Endothelial cell of umbilical vein (primary cell): ENCODE results near the gene PACS1. TPM values are rescaled to one million over a fixed set of nuclear protein-coding genes. Genes with fewer than 3 reads are reported as not detected.

ENCODE experiments used
- BruUV-seq: library from RNA; stranded (reverse); fragments of 400-500 nt; replicated peaks from 2 replicates; lab custom pipeline; 2021; lab: Mats Ljungman, UMichigan
- CTCF ChIA-PET: fragments of 300-600, 350-600 bp; sonication (Branson Sonifier 250); formaldehyde crosslinking; loops from one replicate; lab custom pipeline; 2021; ENCODE audit warnings: antibody characterized with exemption, inconsistent platforms; lab: Charles Lee
- POLR2A ChIA-PET: fragments of 300-600, 350-600 bp; sonication (Branson Sonifier 250); formaldehyde crosslinking; loops from one replicate; lab custom pipeline; 2021; ENCODE audit warnings: antibody characterized with exemption, inconsistent platforms; lab: Charles Lee
- DNase-seq: peaks from one replicate; pipeline ENCODE4 v3.0.0-alpha.2; 2011; ENCODE audit warnings: low read depth, low spot score
- FAIRE-seq: peaks from 2 replicates; lab custom pipeline; 2011; peaks lifted over from hg19 to GRCh38; lab: Jason Lieb, UNC
- H2AFZ ChIP-seq: 2 replicates; pipeline ENCODE4 v1.6.0; 2012; ENCODE audit warnings: low read depth, low read length, control low read depth, inconsistent platforms
- H3K27ac ChIP-seq: 2 replicates; pipeline ENCODE4 v1.5.1; 2011; ENCODE audit warnings: low read depth, mild to moderate bottlenecking, control low read depth, low read length, moderate library complexity; ENCODE audit not compliant: insufficient read depth
- H3K27me3 ChIP-seq, 2 experiments: 2 replicates each; pipeline versions ENCODE4 v1.6.0 to v1.6.1; 2011; ENCODE audit warnings: low read length in 2 of 2, mixed read lengths in 1 of 2; ENCODE audit not compliant: control insufficient read depth in 2 of 2, insufficient read depth in 2 of 2
- H3K36me3 ChIP-seq, 2 experiments: 2 replicates in 1 of 2; 3 replicates in 1 of 2; pipeline ENCODE4 v1.5.1; 2011; ENCODE audit warnings: low read length in 2 of 2, mild to moderate bottlenecking in 1 of 2, moderate library complexity in 1 of 2; ENCODE audit not compliant: control insufficient read depth in 2 of 2, insufficient read depth in 2 of 2; ENCODE audit errors: extremely low read depth in 1 of 2
- H3K4me1 ChIP-seq: 3 replicates; pipeline ENCODE4 v1.5.1; 2011; ENCODE audit warnings: mild to moderate bottlenecking, low read length; ENCODE audit not compliant: control insufficient read depth, insufficient read depth; ENCODE audit errors: extremely low read depth
- H3K4me2 ChIP-seq: 2 replicates; pipeline ENCODE4 v1.6.1; 2011; ENCODE audit warnings: low read length, control low read depth, mixed read lengths; ENCODE audit not compliant: insufficient read depth
- H3K4me3 ChIP-seq, 3 experiments: fragments of 200-600 bp in 1 of 3; sonication (generic), shearing (Covaris generic) in 1 of 3; replicated peaks in 1 of 3; 2 replicates each; pipeline ENCODE4 v1.5.1; 2011 to 2016; ENCODE audit warnings: control low read depth in 3 of 3, low read length in 3 of 3, mild to moderate bottlenecking in 2 of 3, inconsistent platforms in 1 of 3, low read depth in 1 of 3, moderate library complexity in 1 of 3; ENCODE audit not compliant: insufficient read depth in 1 of 3
- H3K79me2 ChIP-seq: 2 replicates; pipeline ENCODE4 v1.6.0; 2012; ENCODE audit warnings: low read length, inconsistent platforms; ENCODE audit not compliant: control insufficient read depth, insufficient read depth
- H3K9ac ChIP-seq: replicated peaks from 2 replicates; pipeline ENCODE3; 2011; ENCODE audit warnings: low read length, control low read depth; ENCODE audit not compliant: insufficient read depth; ENCODE audit errors: extremely low read depth
- H3K9me1 ChIP-seq: replicated peaks from 3 replicates; pipeline ENCODE4 v1.6.0; 2011; ENCODE audit warnings: mild to moderate bottlenecking, low read length; ENCODE audit not compliant: control insufficient read depth, insufficient read depth; ENCODE audit errors: extremely low read depth
- H3K9me3 ChIP-seq: replicated peaks from 2 replicates; pipeline ENCODE4 v1.5.1; 2012; ENCODE audit warnings: low read length, inconsistent platforms; ENCODE audit not compliant: control insufficient read depth, insufficient read depth
- H4K20me1 ChIP-seq: replicated peaks from 2 replicates; pipeline ENCODE3; 2011; ENCODE audit warnings: mild to moderate bottlenecking, low read length; ENCODE audit not compliant: control insufficient read depth, insufficient read depth; ENCODE audit errors: extremely low read depth
- EZH2 ChIP-seq: IDR thresholded peaks from 2 replicates; pipeline ENCODE4 v1.6.1; 2012; ENCODE audit warnings: borderline replicate concordance, low read depth, mild to moderate bottlenecking, moderate library complexity, low read length, inconsistent platforms; ENCODE audit not compliant: severe bottlenecking
- FOS ChIP-seq: IDR thresholded peaks from 2 replicates; pipeline ENCODE4 v1.6.1; 2011; ENCODE audit warnings: mild to moderate bottlenecking, low read length, moderate library complexity, borderline replicate concordance; ENCODE audit not compliant: insufficient read depth
- GATA2 ChIP-seq: IDR thresholded peaks from 2 replicates; pipeline ENCODE4 v1.7.0; 2011; ENCODE audit warnings: low read depth, mild to moderate bottlenecking, moderate library complexity, mixed read lengths, low read length; ENCODE audit not compliant: insufficient read length, insufficient read depth
- JUN ChIP-seq: IDR thresholded peaks from 2 replicates; pipeline ENCODE4 v1.6.1; 2011; ENCODE audit warnings: borderline replicate concordance, low read depth; ENCODE audit not compliant: insufficient read length, insufficient read depth
- MYC ChIP-seq: IDR thresholded peaks from one replicate; pipeline ENCODE4 v1.6.1; 2011; ENCODE audit warnings: mild to moderate bottlenecking, low read depth, low read length
- POLR2A ChIP-seq: IDR thresholded peaks from 2 replicates; pipeline ENCODE4 v1.6.1; 2012; ENCODE audit warnings: low read depth, mild to moderate bottlenecking, control low read depth, low read length
- POLR2AphosphoS5 ChIP-seq: IDR thresholded peaks from 2 replicates; pipeline ENCODE4 v1.6.1; 2012; ENCODE audit warnings: low read depth, mild to moderate bottlenecking, control low read depth, low read length, moderate library complexity; ENCODE audit not compliant: insufficient read depth
- dilution Hi-C: fragments of 300-500 bp; cut with MboI; formaldehyde crosslinking; loops from one replicate; pipeline ENCODE4 v1.15.0; 2019; ENCODE audit warnings: low sequenced_read_pairs; ENCODE audit not compliant: extremely low pct_ligation_motif_present
- intact Hi-C: fragments of 100-400 bp; cut with micrococcal nuclease; formaldehyde crosslinking; loops from one replicate; pipeline ENCODE4 v1.10.0; 2022
- polyA plus RNA-seq, 4 experiments: library from polyadenylated mRNA; depleted of rRNA in 3 of 4; stranded (reverse) in 3 of 4; unstranded in 1 of 4; fragments of >200 nt; gene quantifications; 2 replicates each; pipeline versions ENCODE4 v1.2.1 to v1.2.3, GENCODE V29; 2011 to 2012; ENCODE audit warnings: missing spikeins in 1 of 4
- total RNA-seq: library from RNA; stranded (reverse); gene quantifications from 2 replicates; pipeline ENCODE4 v1.2.3, GENCODE V29; 2021
- TF ChIP-seq, protein P1 (sequence below), 2 donors: IDR thresholded peaks; 1 replicate in 1 of 2; 2 replicates in 1 of 2; pipeline ENCODE4 v1.5.1; 2011; ENCODE audit warnings: low read length in 2 of 2, mild to moderate bottlenecking in 2 of 2, moderate library complexity in 2 of 2, control low read depth in 1 of 2, inconsistent platforms in 1 of 2, low read depth in 1 of 2; ENCODE audit not compliant: insufficient read depth in 1 of 2; ENCODE audit errors: extremely low read depth in 1 of 2
- TF ChIP-seq, protein P2 (sequence below): IDR thresholded peaks from 2 replicates; pipeline ENCODE4 v1.6.1; 2011; ENCODE audit not compliant: insufficient read depth, insufficient read length

Gene PACS1
- total and polyA plus RNA-seq, 2 donors (not counting 3 experiments of a cell fraction or from before 2014, with no cell fraction given): 26.4 to 64.4 TPM

- H3K4me3 ChIP-seq: no peak overlapping the region
- no peak overlapping the region for H3K4me2 ChIP-seq
- no peaks in the 10 kb centered on the region for H3K9me1 ChIP-seq
- no peak overlapping the region for H3K27ac ChIP-seq
- H2AFZ ChIP-seq: no peak overlapping the region
- TF ChIP-seq, protein P1, sequence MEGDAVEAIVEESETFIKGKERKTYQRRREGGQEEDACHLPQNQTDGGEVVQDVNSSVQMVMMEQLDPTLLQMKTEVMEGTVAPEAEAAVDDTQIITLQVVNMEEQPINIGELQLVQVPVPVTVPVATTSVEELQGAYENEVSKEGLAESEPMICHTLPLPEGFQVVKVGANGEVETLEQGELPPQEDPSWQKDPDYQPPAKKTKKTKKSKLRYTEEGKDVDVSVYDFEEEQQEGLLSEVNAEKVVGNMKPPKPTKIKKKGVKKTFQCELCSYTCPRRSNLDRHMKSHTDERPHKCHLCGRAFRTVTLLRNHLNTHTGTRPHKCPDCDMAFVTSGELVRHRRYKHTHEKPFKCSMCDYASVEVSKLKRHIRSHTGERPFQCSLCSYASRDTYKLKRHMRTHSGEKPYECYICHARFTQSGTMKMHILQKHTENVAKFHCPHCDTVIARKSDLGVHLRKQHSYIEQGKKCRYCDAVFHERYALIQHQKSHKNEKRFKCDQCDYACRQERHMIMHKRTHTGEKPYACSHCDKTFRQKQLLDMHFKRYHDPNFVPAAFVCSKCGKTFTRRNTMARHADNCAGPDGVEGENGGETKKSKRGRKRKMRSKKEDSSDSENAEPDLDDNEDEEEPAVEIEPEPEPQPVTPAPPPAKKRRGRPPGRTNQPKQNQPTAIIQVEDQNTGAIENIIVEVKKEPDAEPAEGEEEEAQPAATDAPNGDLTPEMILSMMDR (IDR thresholded peaks at IDR 0.05; ENCODE audit: extremely low read depth in 1 of 2, insufficient read depth in 1 of 2, low read depth in 1 of 2, low read length in 2 of 2): no peak
- TF ChIP-seq POLR2AphosphoS5 (no peak), JUN (no peak), GATA2 (no peak), POLR2A (no peak), EZH2 (no peak), FOS (no peak), MYC (no peak)
- TF ChIP-seq, protein P2, sequence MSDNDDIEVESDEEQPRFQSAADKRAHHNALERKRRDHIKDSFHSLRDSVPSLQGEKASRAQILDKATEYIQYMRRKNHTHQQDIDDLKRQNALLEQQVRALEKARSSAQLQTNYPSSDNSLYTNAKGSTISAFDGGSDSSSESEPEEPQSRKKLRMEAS: no peak
- no peaks in the 10 kb centered on the region for H3K27me3 ChIP-seq
- no peak overlapping the region for H3K9ac ChIP-seq
- ChIA-PET POLR2A (no interaction called here), CTCF (no interaction called here)
- no TSS peak for BruUV-seq
- H3K79me2 ChIP-seq: peaks cover 37% of the 10 kb centered on the region
- intact Hi-C loops (loop anchor here (5.0 kb wide), 1 partner anchor 39 kb away; no protein-coding TSS in a partner anchor), dilution Hi-C loops (no loop called here)
- peaks cover 2% of the 10 kb centered on the region for H4K20me1 ChIP-seq
- H3K36me3 ChIP-seq: peaks cover 5 to 6% of the 10 kb centered on the region in 2 experiments
- DNase-seq (no peak), FAIRE-seq (no peak)
- H3K9me3 ChIP-seq: no peaks in the 10 kb centered on the region
- H3K4me1 ChIP-seq: peaks cover 21% of the 10 kb centered on the region
Measured at GRCh38 chr11:66073669-66074068, 3.6 kb downstream of the PACS1 start.
